MM.1S (cell line): ENCODE results near the gene COIL.

Experiments
- DNase-seq: peaks from one replicate; pipeline ENCODE4 v3.0.0-alpha.2; 2015
- H2AFZ ChIP-seq: fragments of 300-600 bp; sonication (generic); 2 replicates; pipeline ENCODE4 v1.6.0; 2016; ENCODE audit warnings: antibody characterized with exemption, low read length
- H3F3A ChIP-seq: fragments of 300-600 bp; sonication (generic); 2 replicates; pipeline ENCODE4 v1.6.1; 2016; ENCODE audit warnings: mild to moderate bottlenecking, antibody characterized with exemption, low read length, moderate library complexity, mixed read lengths; ENCODE audit not compliant: insufficient read depth
- H3K27ac ChIP-seq: fragments of 300-600 bp; sonication (generic); 2 replicates; pipeline ENCODE4 v1.5.1; 2016; ENCODE audit warnings: mild to moderate bottlenecking, low read length
- H3K27me3 ChIP-seq: fragments of 300-600 bp; sonication (generic); replicated peaks from 2 replicates; pipeline ENCODE4 v1.6.0; 2016; ENCODE audit warnings: low read length; ENCODE audit not compliant: insufficient read depth
- H3K36me3 ChIP-seq: fragments of 300-600 bp; sonication (generic); replicated peaks from 2 replicates; pipeline ENCODE4 v1.6.1; 2016; ENCODE audit warnings: mild to moderate bottlenecking, low read length, mixed read lengths; ENCODE audit not compliant: insufficient read depth
- H3K4me1 ChIP-seq: fragments of 300-600 bp; sonication (generic); 2 replicates; pipeline ENCODE4 v1.6.1; 2016; ENCODE audit warnings: low read length, mixed read lengths
- H3K4me2 ChIP-seq: fragments of 300-600 bp; sonication (generic); 2 replicates; pipeline ENCODE4 v1.6.0; 2016; ENCODE audit warnings: low read depth, low read length
- H3K4me3 ChIP-seq: fragments of 300-600 bp; sonication (generic); 2 replicates; pipeline ENCODE4 v1.5.1; 2016; ENCODE audit warnings: low read length, mixed read lengths
- H3K79me2 ChIP-seq: fragments of 300-600 bp; sonication (generic); 2 replicates; pipeline ENCODE4 v1.6.1; 2016; ENCODE audit warnings: mixed run types, low read length, mixed read lengths
- H3K9ac ChIP-seq: fragments of 300-600 bp; sonication (generic); 2 replicates; pipeline ENCODE4 v1.6.1; 2016; ENCODE audit warnings: low read length, mixed read lengths
- H3K9me2 ChIP-seq: fragments of 300-600 bp; sonication (generic); replicated peaks from 2 replicates; pipeline ENCODE4 v1.6.1; 2016; ENCODE audit warnings: mild to moderate bottlenecking, low read length, mixed read lengths; ENCODE audit not compliant: insufficient read depth
- H3K9me3 ChIP-seq: fragments of 300-600 bp; sonication (generic); replicated peaks from 2 replicates; pipeline ENCODE4 v1.6.1; 2016; ENCODE audit warnings: mild to moderate bottlenecking, low read length, mixed read lengths; ENCODE audit not compliant: insufficient read depth
- H4K20me1 ChIP-seq: fragments of 300-600 bp; sonication (generic); 2 replicates; pipeline ENCODE4 v1.6.1; 2016; ENCODE audit warnings: mild to moderate bottlenecking, low read length, moderate library complexity, mixed read lengths; ENCODE audit not compliant: insufficient read depth
- EZH2 ChIP-seq: fragments of 300-600 bp; sonication (generic); optimal IDR thresholded peaks from 2 replicates; pipeline ENCODE3; 2017; ENCODE audit warnings: low read depth, mild to moderate bottlenecking, antibody characterized with exemption, low read length, mixed read lengths
- EZH2phosphoT487 ChIP-seq: fragments of 300-600 bp; sonication (generic); IDR thresholded peaks from 2 replicates; pipeline ENCODE4 v1.6.1; 2018; ENCODE audit warnings: antibody characterized with exemption, low read length
- TF ChIP-seq, protein P1 (sequence below): fragments of 300-600 bp; sonication (generic); IDR thresholded peaks from 2 replicates; pipeline ENCODE4 v1.5.1; 2016; ENCODE audit warnings: antibody characterized with exemption, low read length, mixed read lengths

The COIL gene

DNA sequence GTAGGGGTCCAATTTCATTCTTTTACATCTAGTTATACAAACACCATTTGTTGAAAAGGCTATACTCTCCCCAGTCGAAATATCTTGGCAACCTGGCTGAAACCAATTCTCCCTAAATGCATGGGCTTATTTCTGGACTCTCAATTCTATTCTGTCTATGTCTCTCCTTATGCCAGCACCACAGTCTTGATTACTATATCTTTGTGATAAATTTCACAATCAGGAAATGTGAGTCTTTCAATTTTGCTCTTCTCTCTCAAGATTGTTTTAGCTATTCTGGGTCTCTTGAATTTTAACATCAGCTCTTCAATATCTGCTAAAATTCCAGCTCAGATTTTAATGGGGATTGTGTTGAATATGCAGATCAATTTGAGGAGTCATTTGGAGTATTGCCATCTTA, 41.1 kb downstream of the COIL start:
- Histone ChIP-seq H3K79me2 (no peaks in the 10 kb centered on the region), H3K36me3 (no peaks in the 10 kb centered on the region), H2AFZ (no peak overlapping the region), H3K4me3 (no peak overlapping the region), H3K9ac (no peak overlapping the region), H3K9me2 (no peaks in the 10 kb centered on the region), H3K4me2 (no peak overlapping the region), H3F3A (no peaks in the 10 kb centered on the region), H3K27me3 (no peaks in the 10 kb centered on the region), H4K20me1 (no peaks in the 10 kb centered on the region), H3K27ac (no peak overlapping the region), H3K4me1 (no peaks in the 10 kb centered on the region), H3K9me3 (no peaks in the 10 kb centered on the region)
- no peak for DNase-seq
- TF ChIP-seq, protein P1, sequence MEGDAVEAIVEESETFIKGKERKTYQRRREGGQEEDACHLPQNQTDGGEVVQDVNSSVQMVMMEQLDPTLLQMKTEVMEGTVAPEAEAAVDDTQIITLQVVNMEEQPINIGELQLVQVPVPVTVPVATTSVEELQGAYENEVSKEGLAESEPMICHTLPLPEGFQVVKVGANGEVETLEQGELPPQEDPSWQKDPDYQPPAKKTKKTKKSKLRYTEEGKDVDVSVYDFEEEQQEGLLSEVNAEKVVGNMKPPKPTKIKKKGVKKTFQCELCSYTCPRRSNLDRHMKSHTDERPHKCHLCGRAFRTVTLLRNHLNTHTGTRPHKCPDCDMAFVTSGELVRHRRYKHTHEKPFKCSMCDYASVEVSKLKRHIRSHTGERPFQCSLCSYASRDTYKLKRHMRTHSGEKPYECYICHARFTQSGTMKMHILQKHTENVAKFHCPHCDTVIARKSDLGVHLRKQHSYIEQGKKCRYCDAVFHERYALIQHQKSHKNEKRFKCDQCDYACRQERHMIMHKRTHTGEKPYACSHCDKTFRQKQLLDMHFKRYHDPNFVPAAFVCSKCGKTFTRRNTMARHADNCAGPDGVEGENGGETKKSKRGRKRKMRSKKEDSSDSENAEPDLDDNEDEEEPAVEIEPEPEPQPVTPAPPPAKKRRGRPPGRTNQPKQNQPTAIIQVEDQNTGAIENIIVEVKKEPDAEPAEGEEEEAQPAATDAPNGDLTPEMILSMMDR = no peak
- TF ChIP-seq EZH2 (no peak), EZH2phosphoT487 (no peak)

GRCh38 chr17:56918916-56919315, 41.9 kb downstream of the COIL start:
- H3K27me3 ChIP-seq = no peaks in the 10 kb centered on the region
- no peaks in the 10 kb centered on the region for H3K36me3 ChIP-seq
- DNase-seq = no peak
- H3K9me3 ChIP-seq = no peaks in the 10 kb centered on the region
- H3K4me3 ChIP-seq = no peak overlapping the region
- H3F3A ChIP-seq = no peaks in the 10 kb centered on the region
- no peak overlapping the region for H3K27ac ChIP-seq
- peaks cover 4% of the 10 kb centered on the region; the same call in 1 of the 2 replicates for H3K79me2 ChIP-seq
- H4K20me1 ChIP-seq = no peaks in the 10 kb centered on the region
- TF ChIP-seq, protein P1 = no peak
- TF ChIP-seq EZH2 (no peak), EZH2phosphoT487 (no peak)
- no peak overlapping the region for H2AFZ ChIP-seq
- no peaks in the 10 kb centered on the region for H3K4me1 ChIP-seq
- no peak overlapping the region for H3K4me2 ChIP-seq
- no peak overlapping the region for H3K9ac ChIP-seq
- no peaks in the 10 kb centered on the region for H3K9me2 ChIP-seq

GRCh38 chr17:56917559-56918296, 43.1 kb downstream of the COIL start:
- no peaks in the 10 kb centered on the region for H3K27me3 ChIP-seq
- H3K9me2 ChIP-seq = no peaks in the 10 kb centered on the region
- H3K4me1 ChIP-seq = no peaks in the 10 kb centered on the region
- no peaks in the 10 kb centered on the region for H3K9me3 ChIP-seq
- H3K79me2 ChIP-seq = peaks cover 16% of the 10 kb centered on the region
- no peaks in the 10 kb centered on the region for H3K36me3 ChIP-seq
- H3K4me2 ChIP-seq = no peak overlapping the region
- H3K9ac ChIP-seq = no peak overlapping the region
- no peaks in the 10 kb centered on the region for H4K20me1 ChIP-seq
- no peak for DNase-seq
- no peak overlapping the region for H3K4me3 ChIP-seq
- no peak overlapping the region for H2AFZ ChIP-seq
- H3K27ac ChIP-seq = no peak overlapping the region
- H3F3A ChIP-seq = no peaks in the 10 kb centered on the region
- TF ChIP-seq EZH2 = no peak
- TF ChIP-seq, protein P1 = no peak
- no peak for TF ChIP-seq EZH2phosphoT487
